A673 (cell line): Measurements from ENCODE around the gene ZNF592. TPM values are rescaled to one million over a fixed set of nuclear protein-coding genes. Genes with fewer than 3 reads are reported as not detected.

Experiments used
- BruUV-seq: library from RNA; stranded (reverse); fragments of 400-500 nt; replicated peaks from 2 replicates; lab custom pipeline; 2021; lab: Mats Ljungman, UMichigan
- CTCF ChIA-PET: fragments of 300-600 bp; sonication (Branson Sonifier 250); formaldehyde crosslinking; loops from one replicate; lab custom pipeline; 2022; ENCODE audit warnings: antibody characterized with exemption; lab: Charles Lee
- POLR2A ChIA-PET: fragments of 300-600 bp; sonication (Branson Sonifier 250); formaldehyde crosslinking; loops from one replicate; lab custom pipeline; 2022; ENCODE audit warnings: antibody characterized with exemption; ENCODE audit not compliant: low non-redundant PET; lab: Charles Lee
- DNase-seq: peaks from one replicate; pipeline ENCODE4 v3.0.0-alpha.2; 2015; ENCODE audit warnings: low spot score
- H3K27ac ChIP-seq: fragments of 200-600 bp; sonication (generic); 2 replicates; pipeline ENCODE4 v1.5.1; 2016; ENCODE audit warnings: mixed run types, low read depth, mild to moderate bottlenecking, mixed read lengths, antibody characterized with exemption, low read length; ENCODE audit not compliant: poor library complexity, severe bottlenecking
- H3K27me3 ChIP-seq: fragments of 200-600 bp; sonication (generic); replicated peaks from 2 replicates; pipeline ENCODE4 v1.6.1; 2017; ENCODE audit warnings: mixed run types, low read depth, mild to moderate bottlenecking, mixed read lengths, antibody characterized with exemption, low read length; ENCODE audit not compliant: insufficient read depth, poor library complexity
- H3K36me3 ChIP-seq: fragments of 200-600 bp; sonication (generic); 2 replicates; pipeline ENCODE4 v1.6.1; 2016; ENCODE audit warnings: mixed run types, mild to moderate bottlenecking, mixed read lengths, antibody characterized with exemption, low read length; ENCODE audit not compliant: insufficient read depth, poor library complexity, severe bottlenecking
- H3K4me1 ChIP-seq: fragments of 200-600 bp; sonication (generic); 2 replicates; pipeline ENCODE4 v1.6.1; 2017; ENCODE audit warnings: mixed run types, mild to moderate bottlenecking, mixed read lengths, antibody characterized with exemption, low read length; ENCODE audit not compliant: insufficient read depth, poor library complexity, severe bottlenecking
- H3K4me3 ChIP-seq: fragments of 200-600 bp; sonication (generic); 2 replicates; pipeline ENCODE4 v1.5.1; 2016; ENCODE audit warnings: low read depth, mixed run types, mild to moderate bottlenecking, mixed read lengths, low read length; ENCODE audit not compliant: poor library complexity, severe bottlenecking
- H3K9me3 ChIP-seq: fragments of 200-600 bp; sonication (generic); 2 replicates; pipeline ENCODE4 v1.6.1; 2016; ENCODE audit warnings: mixed run types, low read depth, mild to moderate bottlenecking, mixed read lengths, antibody characterized with exemption, low read length; ENCODE audit not compliant: poor library complexity, severe bottlenecking
- CTCF ChIP-seq: fragments of 300-800, 200-600 bp; sonication (generic); conservative IDR thresholded peaks from 2 replicates; pipeline ENCODE4 v1.5.1; 2017; ENCODE audit warnings: low read depth, mild to moderate bottlenecking, antibody characterized with exemption, low read length, moderate library complexity, mixed read lengths
- EZH2 ChIP-seq: fragments of 200-600 bp; sonication (generic); IDR thresholded peaks from 2 replicates; pipeline ENCODE4 v1.6.1; 2017; ENCODE audit warnings: borderline replicate concordance, low read depth, mild to moderate bottlenecking, mixed read lengths, antibody characterized with exemption, low read length; ENCODE audit not compliant: poor library complexity, severe bottlenecking
- intact Hi-C: fragments of 100-400 bp; cut with micrococcal nuclease; formaldehyde crosslinking; loops from one replicate; pipeline ENCODE4 v1.10.0; 2022; ENCODE audit not compliant: unreplicated experiment
- total RNA-seq: library from RNA; stranded (reverse); gene quantifications from 2 replicates; pipeline ENCODE4 v1.2.3, GENCODE V29; 2021

The ZNF592 gene
- total RNA-seq, 1 experiment from 2014 or later: 37.2 TPM

GRCh38 chr15:84772031-84772430 lies 23.6 kb downstream of the ZNF592 start:
- ChIA-PET POLR2A (no interaction called here), CTCF (interaction anchor here (0.6 kb wide), 1 partner anchor 227 kb away, joined by 3 read pairs; no protein-coding TSS in a partner anchor)
- Histone ChIP-seq H3K4me1 (no peaks in the 10 kb centered on the region), H3K27me3 (no peaks in the 10 kb centered on the region), H3K4me3 (no peak overlapping the region), H3K36me3 (peaks cover 9% of the 10 kb centered on the region), H3K27ac (no peak overlapping the region), H3K9me3 (no peaks in the 10 kb centered on the region)
- intact Hi-C loops: no loop called here
- BruUV-seq: no TSS peak
- TF ChIP-seq EZH2 (no peak), CTCF (no peak)
- no peak for DNase-seq

GRCh38 chr15:84772467-84772866 lies 24.1 kb downstream of the ZNF592 start:
- H3K27me3 ChIP-seq: no peaks in the 10 kb centered on the region
- H3K27ac ChIP-seq: no peak overlapping the region
- H3K4me3 ChIP-seq: no peak overlapping the region
- ChIA-PET POLR2A (no interaction called here), CTCF (interaction anchor here (0.6 kb wide), 1 partner anchor 227 kb away, joined by 3 read pairs; no protein-coding TSS in a partner anchor)
- DNase-seq: no peak
- TF ChIP-seq CTCF (no peak), EZH2 (no peak)
- no TSS peak for BruUV-seq
- no peaks in the 10 kb centered on the region for H3K4me1 ChIP-seq
- H3K9me3 ChIP-seq: no peaks in the 10 kb centered on the region
- intact Hi-C loops: no loop called here
- H3K36me3 ChIP-seq: peaks cover 9% of the 10 kb centered on the region

- Histone ChIP-seq H3K27ac (no peak overlapping the region), H3K27me3 (no peaks in the 10 kb centered on the region), H3K4me1 (no peaks in the 10 kb centered on the region), H3K4me3 (no peak overlapping the region), H3K9me3 (no peaks in the 10 kb centered on the region), H3K36me3 (peaks cover 1% of the 10 kb centered on the region)
- intact Hi-C loops: no loop called here
- POLR2A ChIA-PET: no interaction called here
- CTCF ChIA-PET: interaction anchor here (0.6 kb wide), 1 partner anchor 313 kb away, joined by 3 read pairs; no protein-coding TSS in a partner anchor
- TF ChIP-seq EZH2 (no peak), CTCF (no peak)
- DNase-seq: no peak
- no TSS peak for BruUV-seq
Measured at GRCh38 chr15:84773716-84774115, 25.3 kb downstream of the ZNF592 start.
